ENCODE results near the gene GSTM1. TPM values are rescaled to one million over a fixed set of nuclear protein-coding genes. Genes with fewer than 3 reads are reported as not detected.

The GSTM1 gene
- total and polyA plus RNA-seq, 2 of the 8 experiments (the other 6 are each of a cell fraction or from before 2014, with no cell fraction given), result 16.7 to 42.5 TPM

- TF ChIP-seq HDAC2 (IDR thresholded peaks at IDR 0.05; ENCODE audit: borderline replicate concordance in 1 of 2, low read depth in 2 of 2, low read length in 2 of 2) (no peak), TAF1 (IDR thresholded peaks at IDR 0.05; ENCODE audit: low read depth, low read length) (no peak), MAFK (IDR thresholded peaks at IDR 0.05; ENCODE audit: low read depth, low read length) (no peak), HDAC6 (IDR thresholded peaks at IDR 0.05; ENCODE audit: low read depth, low read length) (no peak), GABPA (IDR thresholded peaks at IDR 0.05; ENCODE audit: borderline replicate concordance, insufficient read depth, low read length) (no peak), CBX5 (IDR thresholded peaks at IDR 0.05; ENCODE audit: low read depth, low read length) (no peak), BRCA1 (IDR thresholded peaks at IDR 0.05; ENCODE audit: low read depth, low read length) (no peak), ATF3 (IDR thresholded peaks at IDR 0.05; ENCODE audit: insufficient read depth, low read depth, low read length) (no peak), KDM4A (IDR thresholded peaks at IDR 0.05; ENCODE audit: low read depth, low read length, severe bottlenecking) (peak; percentile 97), TCF12 (IDR thresholded peaks at IDR 0.05; ENCODE audit: low read depth, low read length) (no peak), JUN (IDR thresholded peaks at IDR 0.05; ENCODE audit: low read depth, low read length) (no peak), CREB1 (IDR thresholded peaks at IDR 0.05) (no peak), RBBP5 (IDR thresholded peaks at IDR 0.05; ENCODE audit: borderline replicate concordance, low read depth, low read length) (0 out of 2 replicates have a peak, but pooled peaks have one; percentile 54), POLR2A (IDR thresholded peaks at IDR 0.05; ENCODE audit: control extremely low read depth in 1 of 2, low read depth in 2 of 2, low read length in 2 of 2) (peak; percentile 59 to 62; a peak in 2 of 3 replicates), NRF1 (IDR thresholded peaks at IDR 0.05; ENCODE audit: low read depth, low read length) (peak; percentile 62), CBX8 (IDR thresholded peaks at IDR 0.05; ENCODE audit: borderline replicate concordance, low read depth, low read length) (no peak), TBP (IDR thresholded peaks at IDR 0.05; ENCODE audit: low read depth, low read length) (peak; percentile 97), KDM5A (IDR thresholded peaks at IDR 0.05; ENCODE audit: low read length) (no peak), SP4 (IDR thresholded peaks at IDR 0.05; ENCODE audit: low read length) (peak; percentile 73; the same call in 1 of the 2 replicates), EZH2 (IDR thresholded peaks at IDR 0.05; ENCODE audit: low read depth, low read length, severe bottlenecking) (peak; percentile 52), TAF7 (optimal IDR thresholded peaks at IDR 0.05; ENCODE audit: borderline replicate concordance, low read depth, low read length) (no peak), CEBPB (IDR thresholded peaks at IDR 0.05; ENCODE audit: low read depth, low read length) (no peak), BCL11A (IDR thresholded peaks at IDR 0.05; ENCODE audit: low read depth in 2 of 2, low read length in 2 of 2) (no peak), CTBP2 (IDR thresholded peaks at IDR 0.05; ENCODE audit: borderline replicate concordance, insufficient read depth, insufficient read length, low read length) (no peak)
Observed at GRCh38 chr1:109739738-109740614, 52.4 kb downstream of the GSTM1 start (continued).
